ENCODE data around the gene FRMD8. TPM values are rescaled to one million over a fixed set of nuclear protein-coding genes. Genes with fewer than 3 reads are reported as not detected.

FRMD8 gene
- total and polyA plus RNA-seq, 2 of the 8 experiments (the other 6 are each of a cell fraction or from before 2014, with no cell fraction given): 15.0 to 19.2 TPM

DNA sequence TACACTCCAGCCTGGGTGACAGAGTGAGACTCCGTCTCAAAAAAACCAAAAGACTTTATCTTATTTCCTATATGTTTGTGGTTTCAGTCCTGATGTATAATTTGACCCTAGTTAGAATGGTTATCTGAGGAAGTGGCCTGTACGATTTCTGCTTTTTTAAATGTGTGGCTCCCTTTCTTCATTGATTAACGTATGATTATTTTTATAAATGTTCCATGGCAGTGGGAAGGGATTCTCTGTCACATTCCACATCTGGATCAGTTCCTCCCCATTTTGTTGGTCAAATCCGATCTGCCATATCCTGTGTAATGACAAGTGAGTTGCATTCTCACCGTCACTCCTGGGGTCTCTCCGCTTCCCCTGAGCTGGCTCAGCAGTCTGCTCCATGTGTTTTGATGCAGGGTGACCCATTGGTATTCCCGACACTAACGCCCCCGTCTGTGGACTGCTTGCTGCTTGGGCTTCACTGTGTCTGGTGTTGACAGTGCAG lies 56.5 kb downstream of the FRMD8 start (continued):
- TF ChIP-seq FOSL1 (IDR thresholded peaks at IDR 0.05; ENCODE audit: insufficient read depth, low read depth, low read length): no peak
- no peak for TF ChIP-seq EGR1 (IDR thresholded peaks at IDR 0.05; ENCODE audit: borderline replicate concordance, low read depth, low read length)
- no peak for TF ChIP-seq CBX5 (IDR thresholded peaks at IDR 0.05; ENCODE audit: low read depth, low read length)
- TF ChIP-seq SAP30 (IDR thresholded peaks at IDR 0.05; ENCODE audit: insufficient read depth, insufficient replicate concordance, low read length): no peak
- TF ChIP-seq HDAC2 (IDR thresholded peaks at IDR 0.05; ENCODE audit: borderline replicate concordance in 1 of 2, low read depth in 2 of 2, low read length in 2 of 2): no peak
- no peak for TF ChIP-seq ASH2L (IDR thresholded peaks at IDR 0.05; ENCODE audit: low read length)
- TF ChIP-seq PHF8 (conservative IDR thresholded peaks at IDR 0.05; ENCODE audit: low read depth, low read length): no peak
- no peak for TF ChIP-seq BRCA1 (IDR thresholded peaks at IDR 0.05; ENCODE audit: low read depth, low read length)
- TF ChIP-seq, protein P1, sequence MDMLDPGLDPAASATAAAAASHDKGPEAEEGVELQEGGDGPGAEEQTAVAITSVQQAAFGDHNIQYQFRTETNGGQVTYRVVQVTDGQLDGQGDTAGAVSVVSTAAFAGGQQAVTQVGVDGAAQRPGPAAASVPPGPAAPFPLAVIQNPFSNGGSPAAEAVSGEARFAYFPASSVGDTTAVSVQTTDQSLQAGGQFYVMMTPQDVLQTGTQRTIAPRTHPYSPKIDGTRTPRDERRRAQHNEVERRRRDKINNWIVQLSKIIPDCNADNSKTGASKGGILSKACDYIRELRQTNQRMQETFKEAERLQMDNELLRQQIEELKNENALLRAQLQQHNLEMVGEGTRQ (IDR thresholded peaks at IDR 0.05; ENCODE audit: low read length): no peak
- no peak for TF ChIP-seq RXRA (IDR thresholded peaks at IDR 0.05; ENCODE audit: insufficient read depth, low read depth, low read length)
- no peak for TF ChIP-seq RAD21 (IDR thresholded peaks at IDR 0.05 in 1 of 2, conservative IDR thresholded peaks at IDR 0.05 in 1 of 2; ENCODE audit: low read depth in 2 of 2, low read length in 2 of 2)
- no peak for TF ChIP-seq GTF2F1 (IDR thresholded peaks at IDR 0.05; ENCODE audit: borderline replicate concordance, low read depth, low read length)
- TF ChIP-seq CHD1 (IDR thresholded peaks at IDR 0.05; ENCODE audit: low read depth, low read length): no peak
- TF ChIP-seq CEBPB (IDR thresholded peaks at IDR 0.05; ENCODE audit: low read depth, low read length): no peak

All from H1 (cell line).